Left lung (tissue), 10 donors: ENCODE measurements around the gene SREBF2. TPM values are rescaled to one million over a fixed set of nuclear protein-coding genes. Genes with fewer than 3 reads are reported as not detected.
A peak's percentile ranks its signal among the peaks of the same experiment; 100 is the strongest.

Experiments used
- ATAC-seq: fragments of 200-7000 bp; cut with Tn5 transposase; one replicate; pipeline ENCODE4 v1.9.1; 2020; ENCODE audit warnings: moderate library complexity
- DNase-seq, 4 donors: peaks; one replicate each; pipeline ENCODE4 v3.0.0-alpha.2; 2013 to 2020
- H3K27ac ChIP-seq, 2 donors: fragments of 200-600 bp; sonication (generic) in 1 of 2; one replicate each; pipeline versions ENCODE4 v1.5.0 to v1.8.0; 2020 to 2021
- H3K27me3 ChIP-seq, 2 donors: fragments of 200-600 bp; sonication (generic) in 1 of 2; one replicate each; pipeline versions ENCODE4 v1.5.0 to v1.8.0; 2020 to 2021
- H3K36me3 ChIP-seq, 2 donors: fragments of 200-600 bp; sonication (generic) in 1 of 2; one replicate each; pipeline versions ENCODE4 v1.5.0 to v1.8.0; 2020 to 2021
- H3K4me1 ChIP-seq, 2 donors: fragments of 200-600 bp; one replicate each; pipeline ENCODE4 v1.8.0; 2021
- H3K4me3 ChIP-seq, 2 donors: fragments of 200-600 bp; sonication (generic) in 1 of 2; one replicate each; pipeline versions ENCODE4 v1.5.0 to v1.8.0; 2020 to 2021; ENCODE audit warnings: mild to moderate bottlenecking in 1 of 2
- H3K9me3 ChIP-seq, 2 donors: fragments of 200-600 bp; sonication (generic) in 1 of 2; one replicate each; pipeline versions ENCODE4 v1.5.0 to v1.8.0; 2020 to 2021
- CTCF ChIP-seq, 2 donors: fragments of 200-600 bp; sonication (generic) in 1 of 2; IDR thresholded peaks; one replicate each; pipeline versions ENCODE4 v1.5.0 to v1.8.0; 2021; ENCODE audit warnings: antibody characterized with exemption in 2 of 2
- intact Hi-C, 2 donors: fragments of 100-400 bp; cut with DNase I; formaldehyde crosslinking; loops; one replicate each; pipeline versions ENCODE4 v1.11.2 to v1.14.2; 2022
- polyA plus RNA-seq, 6 donors: library from polyadenylated mRNA; unstranded; fragments of 120-200 nt; gene quantifications; one replicate each; pipeline ENCODE4 v1.2.1, GENCODE V29; 2013; ENCODE audit not compliant: insufficient read length in 6 of 6
- total RNA-seq, 2 donors: library from RNA; stranded (reverse); fragmentation: NEBNext Ultra II Directional; extraction: Animal tissue kit (Norgen Biotek cat#: 25700); gene quantifications; one replicate each; pipeline ENCODE4 v1.2.1, GENCODE V29; 2021
- donor health status: DM: no; HTN: yes; CAD: no.
- donor health status: DM: no; HTN: no; CAD: no.

The SREBF2 gene
- total and polyA plus RNA-seq, 8 donors, result 49.2 to 162 (median 75.7) TPM

DNA sequence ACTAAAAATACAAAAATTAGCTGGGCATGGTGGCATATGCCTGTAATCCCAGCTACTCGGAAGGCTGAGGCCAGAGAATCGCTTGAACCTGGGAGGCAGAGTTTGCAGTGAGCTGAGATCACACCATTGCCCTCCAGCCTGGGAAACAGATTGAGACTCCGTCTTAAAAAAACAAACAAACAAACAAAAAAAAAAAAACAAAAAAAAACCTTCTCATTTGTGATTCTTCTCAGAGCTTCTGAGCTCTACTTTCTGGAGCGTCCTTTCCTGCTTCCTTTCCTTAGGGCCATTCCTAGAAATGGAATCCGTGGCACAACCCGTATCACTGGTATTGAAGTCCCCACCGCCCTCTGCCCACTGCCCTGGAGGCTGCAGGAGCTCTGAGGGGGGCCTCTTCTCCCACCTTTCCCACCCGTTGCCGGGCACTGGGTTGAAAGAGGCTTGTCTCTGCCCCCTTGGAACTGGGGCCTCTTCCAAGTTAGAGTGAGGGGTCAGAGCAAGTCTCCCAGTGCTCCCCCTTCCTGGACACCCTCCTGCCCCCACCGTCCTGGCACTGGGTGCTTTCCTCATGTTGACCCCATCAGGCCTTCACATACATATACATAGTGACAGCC, 83.9 kb downstream of the SREBF2 start:
- DNase-seq, result no peak
- Histone ChIP-seq H3K27me3 (peaks cover 53 to 91% of the 10 kb centered on the region in 2 donors), H3K4me1 (peaks cover 10 to 52% of the 10 kb centered on the region in 2 donors), H3K36me3 (no peaks in the 10 kb centered on the region), H3K27ac (no peak overlapping the region), H3K9me3 (no peaks in the 10 kb centered on the region), H3K4me3 (no peak overlapping the region)
- ATAC-seq, result no peak
- no peak for TF ChIP-seq CTCF (IDR thresholded peaks at IDR 0.05)
- intact Hi-C loops, result no loop called here

DNA sequence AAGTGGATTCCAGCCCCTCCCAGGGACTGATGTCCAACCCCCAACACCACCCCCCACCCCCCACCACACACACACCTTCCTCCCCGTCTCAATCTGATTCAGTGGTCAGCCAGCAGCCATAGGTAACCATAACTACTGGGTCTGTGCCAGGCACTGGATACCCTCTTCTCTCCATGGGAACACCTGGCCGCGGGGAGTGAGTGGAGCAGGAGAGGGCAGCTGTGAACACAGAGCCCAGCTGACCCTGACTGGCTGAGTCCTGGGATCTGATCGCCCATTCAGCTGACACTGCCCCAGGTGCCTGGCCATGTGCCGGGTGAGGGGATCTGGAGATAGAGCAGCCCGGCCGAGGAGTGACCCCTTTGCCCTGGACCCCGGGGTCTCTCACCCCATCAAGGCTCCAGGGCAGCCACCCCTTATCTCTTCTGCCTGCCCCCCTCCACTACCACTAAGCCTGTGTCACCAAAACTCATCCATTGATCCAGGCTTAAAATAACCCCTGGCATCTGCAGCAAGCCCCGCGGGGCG, 84.5 kb downstream of the SREBF2 start:
- Histone ChIP-seq H3K9me3 (no peaks in the 10 kb centered on the region), H3K4me3 (no peak overlapping the region), H3K4me1 (peaks cover 10 to 52% of the 10 kb centered on the region in 2 donors), H3K27ac (no peak overlapping the region), H3K36me3 (no peaks in the 10 kb centered on the region), H3K27me3 (peaks cover 47 to 86% of the 10 kb centered on the region in 2 donors)
- intact Hi-C loops, result no loop called here
- DNase-seq (no peak), ATAC-seq (no peak)
- TF ChIP-seq CTCF (IDR thresholded peaks at IDR 0.05), result no peak

GRCh38 chr22:41917903-41918791, 85.2 kb downstream of the SREBF2 start:
- Histone ChIP-seq H3K4me1 (peaks cover 10 to 52% of the 10 kb centered on the region in 2 donors), H3K9me3 (no peaks in the 10 kb centered on the region), H3K36me3 (no peaks in the 10 kb centered on the region), H3K27me3 (peaks cover 40 to 82% of the 10 kb centered on the region in 2 donors), H3K27ac (no peak overlapping the region), H3K4me3 (no peak overlapping the region)
- DNase-seq, result peak in 2 of 4 donors; percentile 67 to 78
- intact Hi-C loops, result no loop called here
- no peak for TF ChIP-seq CTCF (IDR thresholded peaks at IDR 0.05)
- peak; percentile 7 for ATAC-seq

DNA sequence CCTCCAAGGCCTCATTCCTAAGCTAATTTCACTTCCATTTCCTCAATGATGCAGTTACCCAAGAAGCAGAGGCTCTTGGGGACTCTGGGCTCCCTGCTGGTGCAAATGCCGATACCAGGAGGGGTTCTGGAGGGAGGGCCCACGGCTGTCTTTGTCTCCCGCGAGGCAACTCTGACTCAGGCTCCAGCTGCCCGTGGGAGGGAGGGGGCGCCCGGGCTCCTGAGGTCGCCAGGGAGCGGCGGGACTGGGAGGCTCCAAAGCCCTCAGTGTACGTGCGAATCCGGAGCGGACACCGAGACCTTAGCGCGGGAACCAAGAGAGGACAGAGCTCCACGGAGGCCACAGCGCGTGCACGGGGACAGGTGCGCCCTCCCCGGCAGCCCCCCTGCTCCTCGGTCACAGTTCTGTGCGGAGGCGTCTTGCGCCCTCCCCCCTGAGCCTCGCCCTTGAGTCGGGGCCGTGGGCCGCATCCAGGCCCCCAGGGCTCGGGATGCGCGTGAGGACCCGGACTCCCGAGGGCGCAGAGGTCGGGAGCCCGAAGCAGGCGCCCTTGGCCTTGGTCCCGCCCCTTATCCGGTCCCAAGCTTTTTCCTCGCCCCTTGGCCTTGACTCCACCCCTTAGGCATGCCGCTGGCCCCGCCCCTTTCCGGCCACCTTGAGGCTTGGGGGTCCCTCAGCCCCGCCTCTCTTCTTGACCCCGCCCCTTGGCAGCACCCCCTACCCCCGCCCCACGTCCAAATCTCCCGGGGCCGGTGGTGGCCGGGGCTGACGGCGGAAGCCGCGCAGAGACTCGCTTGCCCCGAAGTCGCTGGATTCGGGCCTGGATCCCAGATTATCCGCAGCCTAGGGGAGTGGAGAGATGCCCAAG, 86.7 kb downstream of the SREBF2 start:
- no peaks in the 10 kb centered on the region for H3K9me3 ChIP-seq
- TF ChIP-seq CTCF (IDR thresholded peaks at IDR 0.05), result no peak
- H3K27ac ChIP-seq, result no peak overlapping the region
- peak; percentile 80 for ATAC-seq
- intact Hi-C loops, result no loop called here
- peaks cover 27 to 82% of the 10 kb centered on the region in 2 donors for H3K27me3 ChIP-seq
- H3K4me3 ChIP-seq, result peak overlapping the region; percentile 27 to 38
- no peaks in the 10 kb centered on the region for H3K36me3 ChIP-seq
- DNase-seq, result peak in 2 of 4 donors; percentile 56 to 67
- peaks cover 10 to 42% of the 10 kb centered on the region in 2 donors for H3K4me1 ChIP-seq
